SH-SY5Y (cell line): Measurements from ENCODE around the gene ZNF346.
A peak's percentile ranks its signal among the peaks of the same experiment; 100 is the strongest.

Experiments used
- GATA2 ChIP-seq: IDR thresholded peaks from 2 replicates; pipeline ENCODE4 v1.6.1; 2011; ENCODE audit warnings: mild to moderate bottlenecking, low read depth, low read length
- GATA3 ChIP-seq: IDR thresholded peaks from 2 replicates; pipeline ENCODE4 v1.6.1; 2011; ENCODE audit warnings: low read depth, mild to moderate bottlenecking, low read length, moderate library complexity

ZNF346 gene

DNA sequence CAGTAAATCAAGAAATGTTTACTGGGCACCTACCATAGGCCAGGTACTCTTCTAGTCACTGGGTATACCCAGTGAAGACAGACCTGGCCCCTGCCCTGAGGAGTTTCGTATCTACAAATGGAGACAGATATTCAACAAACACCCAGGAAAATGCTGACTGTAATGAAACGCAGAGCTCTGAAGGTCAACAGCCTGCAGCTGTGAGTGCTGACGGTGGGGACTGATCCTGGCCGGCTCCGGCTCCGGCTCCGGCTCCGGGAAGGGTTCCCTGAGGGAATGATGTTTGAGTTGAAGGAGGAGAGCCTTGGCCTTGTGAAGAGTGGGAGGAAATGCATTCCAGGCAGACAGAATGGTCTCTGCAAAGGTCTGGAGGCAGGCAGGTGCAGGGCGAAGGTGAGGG, 87.3 kb downstream of the ZNF346 start:
- no peak for TF ChIP-seq GATA3
- no peak for TF ChIP-seq GATA2

DNA sequence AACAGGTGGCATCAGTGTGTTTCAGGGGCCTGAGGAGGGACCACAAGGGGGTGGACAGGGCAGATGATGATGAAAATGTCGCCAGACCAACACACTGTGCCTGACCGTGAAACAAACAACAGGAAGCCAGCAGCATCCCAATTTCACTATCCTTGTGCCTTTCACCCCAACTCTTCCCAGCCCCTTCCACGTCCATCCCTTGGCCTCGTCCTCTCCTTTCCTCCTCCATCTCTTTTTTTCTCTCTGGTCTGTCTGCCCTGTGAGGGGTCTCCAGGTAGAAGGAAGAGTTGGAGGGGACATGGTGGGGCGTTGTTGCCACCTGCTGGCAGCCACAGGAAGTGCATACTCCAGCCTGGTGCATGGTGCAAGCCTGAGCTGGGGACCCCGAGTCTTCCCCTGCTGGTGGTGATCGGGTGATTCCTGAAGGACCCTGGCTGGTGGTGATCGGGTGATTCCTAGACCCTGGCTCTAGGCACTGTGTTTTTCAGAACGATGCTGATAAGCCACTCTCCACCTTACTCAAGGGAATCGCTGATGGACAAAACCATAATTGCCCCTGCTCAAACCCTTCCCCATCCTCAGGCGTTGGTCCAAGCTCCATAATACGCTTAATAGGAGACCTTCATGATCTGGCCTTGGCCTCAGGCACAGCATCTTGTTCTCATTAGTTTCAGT, 89.4 kb downstream of the ZNF346 start:
- TF ChIP-seq GATA3: no peak
- no peak for TF ChIP-seq GATA2

DNA sequence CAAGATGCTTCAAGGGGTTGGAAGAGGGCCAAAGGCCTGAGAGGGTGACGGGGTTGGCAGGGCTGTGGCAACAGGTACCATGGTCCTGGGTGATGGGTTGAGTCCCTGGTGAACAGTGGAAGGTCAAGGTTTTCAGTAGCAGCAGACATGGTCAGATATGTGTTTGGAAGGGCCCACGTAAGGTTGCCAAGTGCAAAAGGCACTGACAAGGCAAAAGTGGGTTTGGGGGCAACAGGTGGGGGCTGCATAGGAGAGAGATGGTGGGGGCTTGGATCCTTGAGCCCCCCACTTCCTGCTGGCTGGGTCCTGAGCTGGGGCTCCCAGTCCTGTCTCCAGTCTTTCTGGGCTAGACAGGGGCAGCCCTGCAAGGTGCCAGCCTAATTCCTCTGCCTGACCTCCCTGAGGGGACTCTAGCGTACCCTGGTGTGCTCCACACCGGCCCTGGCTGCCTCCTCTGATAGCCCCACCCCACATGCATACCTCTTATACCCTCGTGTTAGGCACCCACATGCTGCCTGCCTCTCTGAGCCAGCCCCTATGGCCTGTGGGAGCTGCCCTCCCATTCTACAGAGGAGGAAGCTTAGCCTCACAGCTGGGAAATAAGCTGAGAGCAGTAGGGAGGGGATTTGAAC, 90.2 kb downstream of the ZNF346 start:
- no peak for TF ChIP-seq GATA2
- no peak for TF ChIP-seq GATA3

DNA sequence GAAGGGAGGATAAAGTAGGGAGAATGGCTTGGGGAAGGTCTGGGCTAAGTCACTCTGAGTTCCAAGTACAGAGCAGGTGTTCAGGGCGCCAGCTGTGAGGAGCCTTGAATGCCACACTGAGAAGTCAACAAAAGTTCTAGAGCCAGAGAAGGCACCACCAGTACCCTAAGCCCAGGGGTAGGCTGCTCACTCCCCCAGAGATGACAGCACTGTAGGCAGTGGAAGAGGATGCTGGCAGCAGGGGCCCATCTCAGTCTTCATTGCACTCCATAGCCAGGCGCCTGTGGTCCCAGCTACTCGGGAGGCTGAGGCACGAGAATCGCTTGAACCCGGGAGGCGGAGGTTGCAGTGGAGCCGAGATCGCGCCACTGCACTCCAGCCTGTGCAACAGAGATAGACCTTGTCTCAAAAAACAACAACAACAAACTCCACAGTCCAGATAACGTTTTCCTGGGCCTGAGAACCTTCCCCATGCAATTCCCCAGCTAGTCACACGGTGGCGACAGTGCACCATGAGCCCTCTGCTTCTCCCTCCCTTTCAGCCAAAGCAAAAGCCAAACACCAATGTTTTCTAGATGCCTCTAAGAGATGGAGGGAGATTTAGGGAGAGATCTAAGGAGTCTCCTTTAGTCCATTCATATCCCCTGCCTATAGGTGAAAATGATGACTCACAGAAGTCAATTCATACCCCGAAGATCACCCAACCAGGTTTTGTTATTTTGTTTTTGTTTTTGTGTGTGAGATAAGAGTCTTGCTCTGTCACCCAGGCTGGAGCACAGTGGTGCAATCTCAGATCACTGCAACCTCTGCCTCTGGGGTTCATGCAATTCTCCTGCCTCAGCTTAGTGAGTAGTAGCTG, 91.3 kb downstream of the ZNF346 start:
- peak; percentile 57; the same call in 1 of the 2 replicates for TF ChIP-seq GATA2
- no peak for TF ChIP-seq GATA3

DNA sequence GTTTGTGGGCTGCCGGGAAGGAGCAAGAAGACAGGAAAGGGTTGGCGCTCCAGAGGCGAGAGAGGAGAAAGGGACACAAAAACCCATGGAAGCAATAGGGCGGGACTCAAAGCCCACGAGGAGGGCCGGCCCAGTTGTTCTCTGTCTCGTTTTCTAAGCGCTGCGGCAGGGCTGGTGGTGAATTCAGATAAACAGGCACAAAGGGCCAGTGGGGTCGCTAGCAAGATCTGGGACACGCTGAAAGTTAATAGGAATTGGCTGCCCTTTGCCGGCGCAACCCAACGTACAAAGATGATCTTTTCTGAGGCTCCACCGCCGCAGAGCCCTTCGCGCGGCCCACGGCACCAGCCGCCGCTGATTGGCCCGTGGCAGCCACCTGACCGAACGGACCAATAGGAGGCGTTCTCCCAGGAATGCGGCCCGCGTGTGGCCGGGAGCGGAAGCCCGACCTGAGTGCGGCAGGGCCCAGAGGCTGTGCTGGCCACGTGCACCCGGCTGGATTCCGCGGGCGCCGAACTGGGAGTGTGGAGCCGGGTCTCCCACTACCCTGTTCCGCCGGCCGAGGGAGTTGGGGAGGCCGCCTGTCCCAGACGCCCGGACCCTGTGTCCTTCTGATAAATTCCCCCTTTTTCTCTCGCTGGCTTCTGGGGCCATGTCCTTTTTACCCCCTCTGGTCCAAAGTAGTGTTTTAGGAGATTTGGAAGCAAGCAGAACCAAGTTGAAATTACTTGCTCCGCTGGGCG, 94.3 kb downstream of the ZNF346 start:
- no peak for TF ChIP-seq GATA2
- TF ChIP-seq GATA3: no peak

DNA sequence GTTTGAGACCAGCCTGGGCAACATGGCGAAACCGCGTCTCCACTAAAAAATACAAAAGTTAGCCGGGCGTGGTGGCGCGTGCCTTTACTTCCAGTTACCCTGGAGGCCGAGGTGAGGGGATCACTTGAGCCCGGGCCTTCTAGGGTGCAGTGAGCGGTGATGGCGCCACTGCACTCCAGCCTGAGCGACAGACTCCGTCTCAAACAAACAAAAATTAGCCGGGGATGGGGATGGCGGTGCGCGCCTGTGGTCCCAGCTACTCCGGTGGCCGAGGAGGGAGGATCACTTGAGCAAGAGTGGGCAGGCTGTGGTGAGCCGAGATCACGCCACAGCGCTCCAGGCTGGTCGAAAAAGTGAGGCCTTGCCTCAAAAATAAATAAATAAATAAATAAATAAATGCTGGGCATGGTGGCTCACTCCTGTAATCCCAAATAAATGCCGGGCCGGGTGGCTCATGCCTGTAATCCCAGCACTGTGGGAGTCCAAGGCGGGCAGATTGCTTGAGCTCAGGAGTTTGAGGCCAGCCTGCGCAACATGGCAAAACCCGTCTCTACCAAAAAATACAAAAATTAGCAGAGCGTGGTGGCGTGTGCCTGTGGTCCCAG, 95.0 kb downstream of the ZNF346 start:
- TF ChIP-seq GATA2 (no peak), GATA3 (no peak)

DNA sequence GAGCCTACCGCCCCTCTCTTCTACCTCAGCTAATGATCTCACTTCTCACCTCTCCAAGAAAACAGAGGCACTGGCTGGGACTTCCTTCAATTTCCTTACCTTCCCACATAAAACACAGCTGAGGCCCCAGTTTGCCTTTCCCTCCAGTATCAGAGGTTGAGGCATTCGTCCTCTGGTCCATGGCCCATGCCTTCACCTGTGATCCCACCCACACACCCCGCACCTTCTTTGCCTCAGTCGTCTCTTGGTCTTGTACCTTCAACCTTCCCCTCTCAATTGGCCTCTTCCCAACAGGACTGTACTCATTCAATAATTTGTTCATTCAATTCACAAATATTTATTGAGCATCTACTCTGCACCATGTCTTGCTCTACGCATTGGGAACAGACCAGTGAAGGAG, 100.1 kb downstream of the ZNF346 start:
- no peak for TF ChIP-seq GATA3
- TF ChIP-seq GATA2: no peak

DNA sequence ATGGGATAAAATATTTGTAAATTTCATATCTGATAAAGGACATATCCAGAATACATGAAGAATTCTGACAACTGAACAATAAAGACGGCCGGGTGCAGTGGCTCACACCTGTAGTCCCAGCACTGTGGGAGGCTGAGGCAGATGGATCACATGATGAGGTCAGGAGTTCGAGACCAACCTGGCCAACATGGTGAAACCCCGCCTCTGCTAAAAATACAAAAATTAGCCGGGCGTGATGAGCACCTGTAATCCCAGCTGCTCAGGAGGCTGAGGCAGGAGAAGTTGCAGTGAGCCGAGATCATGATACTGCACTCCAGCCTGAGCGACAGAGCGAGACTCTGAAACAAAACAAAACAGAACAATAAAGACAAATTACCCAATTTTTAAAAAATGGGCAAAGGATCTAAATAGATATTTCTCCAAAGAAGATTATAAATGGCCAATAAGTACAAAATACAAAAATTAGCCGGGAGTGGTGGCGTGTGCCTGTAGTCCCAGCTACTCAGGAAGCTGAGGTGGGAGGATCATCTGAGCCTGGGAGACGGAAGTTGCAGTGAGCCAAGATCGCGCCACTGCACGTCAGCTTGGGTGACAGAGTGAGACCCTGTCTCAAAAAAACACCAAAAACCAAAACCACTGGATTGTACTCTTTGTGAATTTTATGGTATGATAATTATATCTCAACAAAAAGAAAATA, 101.4 kb downstream of the ZNF346 start:
- no peak for TF ChIP-seq GATA2
- no peak for TF ChIP-seq GATA3

DNA sequence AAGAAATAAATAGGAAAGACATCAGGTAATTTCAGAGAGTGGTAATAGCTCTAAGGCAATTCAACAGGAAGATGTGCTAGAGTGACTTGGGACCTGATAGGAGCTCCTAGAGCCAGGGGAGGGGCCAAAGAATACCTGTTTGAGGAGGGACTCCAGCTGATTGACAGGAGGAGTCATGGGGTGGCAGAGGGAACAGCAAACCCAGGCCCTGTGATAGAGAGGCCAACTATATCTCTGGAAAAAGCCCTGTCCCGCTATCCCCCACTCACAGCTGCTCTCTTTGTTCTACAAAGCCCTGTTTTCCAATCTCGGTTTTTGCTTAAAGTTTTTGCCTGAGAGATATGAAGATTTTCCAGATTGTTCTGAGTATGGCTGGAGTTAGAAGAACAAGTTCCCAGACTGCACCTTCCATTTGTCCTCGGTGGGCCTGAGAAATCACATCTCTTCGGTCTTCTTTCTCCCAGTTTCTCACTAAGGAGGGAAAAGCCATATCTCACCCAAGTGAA, 102.0 kb downstream of the ZNF346 start:
- TF ChIP-seq GATA2 (no peak), GATA3 (no peak)

DNA sequence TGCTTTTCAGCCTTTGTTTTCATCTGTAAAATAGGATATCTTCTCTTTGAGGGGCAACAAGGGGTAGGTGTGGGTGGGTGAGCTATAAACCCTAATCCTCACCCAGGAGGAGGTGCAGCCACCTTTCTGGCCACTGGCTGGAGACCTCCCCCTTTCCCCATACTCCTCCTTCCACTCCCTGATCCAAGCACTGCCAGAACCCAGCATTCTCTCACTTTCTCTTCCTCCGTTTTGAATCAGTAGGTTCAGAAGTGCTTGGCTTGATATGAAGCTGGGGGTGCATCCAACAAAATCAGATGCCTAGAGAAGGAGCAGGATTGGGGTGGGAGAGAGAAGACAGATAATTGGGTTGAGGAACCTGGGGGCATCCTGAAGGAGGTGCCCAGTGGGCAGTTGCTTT, 104.3 kb downstream of the ZNF346 start:
- no peak for TF ChIP-seq GATA2
- no peak for TF ChIP-seq GATA3

DNA sequence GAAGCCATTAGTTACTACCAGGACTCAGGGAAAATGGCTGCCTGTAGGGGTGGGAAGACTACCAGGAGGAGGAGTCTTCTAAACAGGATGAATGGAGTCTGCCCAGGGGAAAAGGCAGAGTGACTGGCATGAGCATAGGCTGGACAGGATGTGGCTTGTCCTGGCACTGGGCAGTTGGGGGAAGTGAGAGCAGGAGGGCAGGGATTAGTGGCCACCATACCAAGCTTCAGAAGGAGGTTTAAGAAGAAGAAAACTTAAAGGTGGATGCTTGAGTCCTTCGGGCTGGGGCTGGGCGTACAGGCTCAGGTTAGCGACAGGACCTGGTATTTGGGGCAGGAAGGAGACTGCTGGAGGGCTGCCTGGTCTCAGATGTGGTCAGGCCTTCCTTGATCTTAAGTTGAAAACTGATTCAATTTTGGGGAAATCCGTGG, 106.1 kb downstream of the ZNF346 start:
- no peak for TF ChIP-seq GATA2

DNA sequence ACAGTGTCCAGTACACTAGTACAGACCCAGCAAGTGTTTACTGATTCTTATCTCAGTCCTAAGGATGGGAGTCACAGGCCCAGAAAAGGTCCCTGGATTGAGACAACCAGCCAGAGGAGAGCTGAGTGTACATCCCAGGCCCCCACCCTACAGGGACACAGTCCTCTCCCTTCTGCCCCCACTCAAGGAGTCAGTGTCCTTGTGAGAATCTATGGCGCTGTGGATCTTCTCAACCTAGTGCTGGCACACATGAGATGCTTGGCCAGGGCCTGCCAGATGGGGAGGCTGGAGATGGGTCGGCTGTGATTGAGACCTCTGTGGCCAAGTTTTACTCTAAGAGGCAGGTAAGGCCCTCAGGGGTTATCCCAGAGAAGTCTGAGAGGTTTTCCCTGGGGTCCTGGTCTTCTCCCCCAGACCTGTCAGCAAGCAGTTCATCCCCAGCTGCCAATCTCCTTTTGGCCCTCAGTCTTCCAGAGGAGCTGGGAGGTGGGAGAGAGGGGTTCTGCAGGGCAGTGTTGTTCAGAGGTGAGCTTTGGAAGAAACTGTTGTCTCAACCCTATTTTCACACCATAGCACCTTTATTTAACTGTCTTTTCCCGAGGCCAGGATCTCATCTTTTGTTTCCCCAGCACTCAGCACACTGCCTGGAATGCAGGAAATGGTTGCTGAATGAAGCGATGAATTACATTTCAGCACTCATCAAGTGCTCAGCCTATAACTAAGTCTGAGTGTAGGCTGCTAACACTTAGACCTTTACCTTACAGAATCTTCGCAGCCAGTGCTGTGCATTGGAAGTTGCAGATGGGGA, 107.9 kb downstream of the ZNF346 start:
- TF ChIP-seq GATA3: no peak
- no peak for TF ChIP-seq GATA2
